ENCODE data around the gene ARSA.

The ARSA gene

GRCh38 chr22:50657925-50658324 is 30.0 kb upstream of the ARSA start:
- Histone ChIP-seq H3K27ac (ENCODE audit: extremely low read depth, low read depth, low read length) (no peak overlapping the region), H3K4me1 (ENCODE audit: control insufficient read depth, insufficient read depth, low read length) (no peaks in the 10 kb centered on the region), H3K9me3 (ENCODE audit: control insufficient read depth, insufficient read depth, low read depth, low read length) (no peaks in the 10 kb centered on the region), H3K36me3 (ENCODE audit: control insufficient read depth in 2 of 2, insufficient read depth in 1 of 2, low read length in 2 of 2) (no peaks in the 10 kb centered on the region), H3K4me3 (ENCODE audit: low read depth, low read length) (no peak overlapping the region)
- POLR2A ChIA-PET = interaction anchor here (1.1 kb wide), 1 partner anchor 12 kb away, joined by 3 read pairs; no protein-coding TSS in a partner anchor
- TF ChIP-seq ZFP3 (tag by site-specific recombination; IDR thresholded peaks at IDR 0.05; ENCODE audit: low read depth) = no peak
- TF ChIP-seq CTCF (tag by site-specific recombination; IDR thresholded peaks at IDR 0.05) = no peak
- TF ChIP-seq KLF1 (tag by site-specific recombination; IDR thresholded peaks at IDR 0.05) = no peak
- CTCF ChIA-PET = no interaction called here

- no peaks in the 10 kb centered on the region for H3K36me3 ChIP-seq (ENCODE audit: control insufficient read depth in 2 of 2, insufficient read depth in 1 of 2, low read length in 2 of 2)
- CTCF ChIA-PET = no interaction called here
- H3K4me3 ChIP-seq (ENCODE audit: low read depth, low read length) = no peak overlapping the region
- no peaks in the 10 kb centered on the region for H3K4me1 ChIP-seq (ENCODE audit: control insufficient read depth, insufficient read depth, low read length)
- TF ChIP-seq PRDM10 (tag by site-specific recombination; IDR thresholded peaks at IDR 0.05) = no peak
- TF ChIP-seq ZNF449 (tag by site-specific recombination; IDR thresholded peaks at IDR 0.05) = no peak
- no peak for TF ChIP-seq BCL11B (tag by site-specific recombination; IDR thresholded peaks at IDR 0.05; ENCODE audit: low read depth)
- no peak for TF ChIP-seq ZNF140 (tag by site-specific recombination; IDR thresholded peaks at IDR 0.05)
- no peak for TF ChIP-seq ZFP3 (tag by site-specific recombination; IDR thresholded peaks at IDR 0.05; ENCODE audit: low read depth)
- TF ChIP-seq, protein P1, sequence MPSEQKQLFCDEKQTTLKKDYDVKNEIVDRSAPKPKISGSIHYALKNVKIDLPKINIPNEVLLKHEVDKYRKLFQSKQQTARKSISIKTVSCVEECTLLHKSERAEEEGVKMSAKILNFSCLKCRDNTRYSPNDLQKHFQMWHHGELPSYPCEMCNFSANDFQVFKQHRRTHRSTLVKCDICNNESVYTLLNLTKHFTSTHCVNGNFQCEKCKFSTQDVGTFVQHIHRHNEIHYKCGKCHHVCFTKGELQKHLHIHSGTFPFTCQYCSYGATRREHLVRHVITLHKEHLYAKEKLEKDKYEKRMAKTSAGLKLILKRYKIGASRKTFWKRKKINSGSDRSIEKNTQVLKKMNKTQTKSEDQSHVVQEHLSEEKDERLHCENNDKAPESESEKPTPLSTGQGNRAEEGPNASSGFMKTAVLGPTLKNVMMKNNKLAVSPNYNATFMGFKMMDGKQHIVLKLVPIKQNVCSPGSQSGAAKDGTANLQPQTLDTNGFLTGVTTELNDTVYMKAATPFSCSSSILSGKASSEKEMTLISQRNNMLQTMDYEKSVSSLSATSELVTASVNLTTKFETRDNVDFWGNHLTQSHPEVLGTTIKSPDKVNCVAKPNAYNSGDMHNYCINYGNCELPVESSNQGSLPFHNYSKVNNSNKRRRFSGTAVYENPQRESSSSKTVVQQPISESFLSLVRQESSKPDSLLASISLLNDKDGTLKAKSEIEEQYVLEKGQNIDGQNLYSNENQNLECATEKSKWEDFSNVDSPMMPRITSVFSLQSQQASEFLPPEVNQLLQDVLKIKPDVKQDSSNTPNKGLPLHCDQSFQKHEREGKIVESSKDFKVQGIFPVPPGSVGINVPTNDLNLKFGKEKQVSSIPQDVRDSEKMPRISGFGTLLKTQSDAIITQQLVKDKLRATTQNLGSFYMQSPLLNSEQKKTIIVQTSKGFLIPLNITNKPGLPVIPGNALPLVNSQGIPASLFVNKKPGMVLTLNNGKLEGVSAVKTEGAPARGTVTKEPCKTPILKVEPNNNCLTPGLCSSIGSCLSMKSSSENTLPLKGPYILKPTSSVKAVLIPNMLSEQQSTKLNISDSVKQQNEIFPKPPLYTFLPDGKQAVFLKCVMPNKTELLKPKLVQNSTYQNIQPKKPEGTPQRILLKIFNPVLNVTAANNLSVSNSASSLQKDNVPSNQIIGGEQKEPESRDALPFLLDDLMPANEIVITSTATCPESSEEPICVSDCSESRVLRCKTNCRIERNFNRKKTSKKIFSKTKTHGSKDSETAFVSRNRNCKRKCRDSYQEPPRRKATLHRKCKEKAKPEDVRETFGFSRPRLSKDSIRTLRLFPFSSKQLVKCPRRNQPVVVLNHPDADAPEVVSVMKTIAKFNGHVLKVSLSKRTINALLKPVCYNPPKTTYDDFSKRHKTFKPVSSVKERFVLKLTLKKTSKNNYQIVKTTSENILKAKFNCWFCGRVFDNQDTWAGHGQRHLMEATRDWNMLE (tag by site-specific recombination; conservative IDR thresholded peaks at IDR 0.05; ENCODE audit: low read depth) = no peak
- TF ChIP-seq ZNF677 (tag by site-specific recombination; IDR thresholded peaks at IDR 0.05) = no peak
- POLR2A ChIA-PET = interaction anchor here (0.6 to 1.1 kb wide), 2 partner anchors 13 to 19 kb away, joined by 3 to 8 read pairs; no protein-coding TSS in a partner anchor
- H3K27ac ChIP-seq (ENCODE audit: extremely low read depth, low read depth, low read length) = no peak overlapping the region
- H3K9me3 ChIP-seq (ENCODE audit: control insufficient read depth, insufficient read depth, low read depth, low read length) = no peaks in the 10 kb centered on the region
Observed at GRCh38 chr22:50656122-50657070, 28.4 kb upstream of the ARSA start.
